Activated CD4-positive, alpha-beta T cell treated with anti-CD3 and anti-CD28 coated beads for 4 hours (primary cell): ENCODE data around the gene RPH3AL.
"Not testable (repeated sequence)": the region's sequence is repeated elsewhere in the genome, so short reads cannot be mapped to it uniquely, and the experiment has no call there.

Experiments used
- DNase-seq, 2 donors: peaks; one replicate each; pipeline ENCODE4 v3.0.0-alpha.2; 2020

Gene RPH3AL

GRCh38 chr17:234163-234993 lies 118.2 kb downstream of the RPH3AL start:
- DNase-seq: not testable (repeated sequence)

DNA sequence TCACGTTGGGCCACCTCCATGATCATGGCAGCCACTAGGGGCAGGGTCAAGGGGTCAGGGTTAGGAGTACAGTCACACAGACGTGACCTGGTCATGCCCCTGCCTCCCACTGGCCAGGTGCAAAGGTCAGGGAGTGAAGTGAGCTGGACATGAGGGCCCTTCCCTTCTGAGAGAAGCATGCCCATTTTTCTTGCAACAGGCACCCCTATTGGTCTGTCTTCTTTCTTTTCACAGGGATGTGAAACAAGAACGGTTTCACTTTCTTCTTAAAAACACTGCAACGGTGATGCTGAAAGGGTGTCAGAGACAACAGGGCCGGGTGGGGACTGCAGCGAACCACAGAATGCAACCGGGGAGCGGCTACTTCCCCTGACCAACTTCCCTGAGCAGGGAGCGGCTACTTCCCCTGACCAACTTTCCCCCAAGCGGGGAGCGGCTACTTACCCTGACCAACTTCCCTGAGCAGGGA lies 119.1 kb downstream of the RPH3AL start:
- DNase-seq: no peak

- no peak for DNase-seq
Measured at GRCh38 chr17:231966-232807, 120.4 kb downstream of the RPH3AL start.

- DNase-seq: no peak
Measured at GRCh38 chr17:231191-231965, 121.2 kb downstream of the RPH3AL start.

GRCh38 chr17:230395-230770 lies 122.2 kb downstream of the RPH3AL start:
- DNase-seq: no peak

DNA sequence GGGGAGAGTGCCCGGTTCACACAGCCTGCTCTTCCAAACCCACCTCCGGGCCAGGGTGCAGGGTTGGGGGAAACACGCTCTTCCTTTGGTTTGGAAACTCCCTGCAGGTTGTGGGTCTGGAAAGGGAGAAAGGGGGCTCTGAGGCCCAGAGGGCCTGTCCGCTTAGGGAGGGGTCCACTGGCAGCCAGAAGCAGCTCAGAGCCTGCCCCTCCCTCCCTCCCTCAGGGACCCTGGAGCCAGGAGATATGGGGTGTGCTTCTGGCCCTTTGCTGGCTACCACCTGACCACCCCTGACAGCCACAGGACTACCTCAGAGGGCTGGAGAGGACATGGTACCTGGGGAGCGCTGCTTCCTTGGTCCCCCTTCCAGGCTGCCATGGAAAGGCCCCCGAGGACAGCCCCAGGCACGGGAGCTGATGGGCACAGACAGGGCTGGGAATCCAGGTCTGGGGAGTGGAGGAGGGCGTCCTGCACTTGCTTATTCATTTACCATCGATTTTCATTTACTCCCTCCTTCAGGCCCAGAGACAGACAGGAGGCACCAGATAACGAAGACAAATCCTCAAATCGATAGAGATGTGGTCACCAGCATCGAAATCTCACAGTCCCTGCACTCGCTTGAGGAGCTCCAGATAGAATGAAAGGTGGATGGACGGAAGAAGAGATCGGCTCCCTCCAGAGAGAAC lies 122.8 kb downstream of the RPH3AL start:
- DNase-seq: no peak

- DNase-seq: no peak
Measured at GRCh38 chr17:228951-229708, 123.5 kb downstream of the RPH3AL start.

GRCh38 chr17:227946-228615 lies 124.5 kb downstream of the RPH3AL start:
- DNase-seq: no peak

GRCh38 chr17:227078-227945 lies 125.3 kb downstream of the RPH3AL start:
- DNase-seq: no peak

DNA sequence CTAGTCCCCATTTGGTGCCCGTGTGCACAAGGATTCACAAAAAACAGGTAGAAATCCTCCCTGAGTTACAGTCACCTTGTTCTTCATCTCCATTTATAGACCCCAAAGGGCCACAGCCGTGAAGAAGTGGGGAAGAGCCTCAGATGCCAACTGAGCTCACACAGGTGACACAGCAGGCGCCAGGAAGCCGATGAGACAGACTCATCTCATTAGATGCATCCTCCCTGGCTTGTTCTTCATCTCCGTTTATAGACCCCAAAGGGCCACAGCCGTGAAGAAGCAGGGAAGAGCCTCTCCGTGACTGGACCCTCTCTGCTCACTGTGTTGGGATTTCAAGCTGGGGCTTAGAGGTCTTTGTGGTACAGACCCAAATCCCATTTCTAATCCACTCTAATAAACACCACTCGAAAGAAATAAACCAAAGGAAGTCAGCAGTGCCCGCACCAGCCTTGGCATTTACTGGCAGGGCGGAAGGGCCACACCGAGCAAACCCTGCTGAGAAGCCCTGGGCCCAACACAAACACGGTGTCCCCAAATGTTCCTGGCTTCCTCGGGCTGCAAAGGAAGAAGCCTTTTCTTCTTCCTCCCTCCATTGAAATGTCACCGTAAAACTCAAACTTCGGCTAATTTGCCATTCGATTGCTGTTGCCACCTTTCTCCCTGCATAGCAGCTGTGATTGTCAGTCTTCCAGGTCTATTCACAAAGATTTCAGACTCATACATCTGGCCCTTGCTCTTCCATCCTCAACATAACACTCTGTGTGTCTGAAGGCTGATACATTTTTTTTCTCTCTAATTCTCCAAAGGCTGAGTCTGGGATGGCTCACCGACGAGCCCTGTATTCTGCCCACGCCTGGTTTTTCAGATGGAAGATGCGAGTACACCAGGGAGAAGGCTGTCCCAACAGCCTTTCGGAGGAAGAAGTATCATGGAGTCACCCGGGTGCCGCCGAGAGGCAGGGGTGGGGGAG lies 126.2 kb downstream of the RPH3AL start:
- DNase-seq: no peak

- no peak for DNase-seq
Measured at GRCh38 chr17:225551-225950, 127.1 kb downstream of the RPH3AL start.

GRCh38 chr17:224576-224975 lies 128.0 kb downstream of the RPH3AL start:
- not testable (repeated sequence) for DNase-seq

GRCh38 chr17:223723-224471 lies 128.7 kb downstream of the RPH3AL start:
- DNase-seq: no peak

DNA sequence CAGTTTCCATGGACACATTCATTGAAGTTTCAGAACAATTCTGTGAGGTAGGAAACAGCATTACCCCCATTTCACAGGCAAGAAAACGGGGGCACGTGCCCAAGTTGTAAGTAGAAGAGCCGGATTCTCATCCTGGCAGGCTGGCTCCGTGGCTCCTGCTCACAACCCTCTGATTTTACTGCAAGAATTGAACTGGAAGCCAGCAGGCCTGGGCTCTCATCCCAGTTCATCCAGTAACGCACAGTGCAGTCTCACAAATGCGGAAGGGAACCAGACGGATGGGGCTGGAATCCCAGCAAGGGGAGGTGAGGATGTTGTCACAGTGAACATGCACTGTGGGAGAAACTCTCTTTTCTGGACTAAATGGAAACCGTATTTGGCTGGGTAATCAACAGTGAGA lies 130.4 kb downstream of the RPH3AL start:
- no peak for DNase-seq

DNA sequence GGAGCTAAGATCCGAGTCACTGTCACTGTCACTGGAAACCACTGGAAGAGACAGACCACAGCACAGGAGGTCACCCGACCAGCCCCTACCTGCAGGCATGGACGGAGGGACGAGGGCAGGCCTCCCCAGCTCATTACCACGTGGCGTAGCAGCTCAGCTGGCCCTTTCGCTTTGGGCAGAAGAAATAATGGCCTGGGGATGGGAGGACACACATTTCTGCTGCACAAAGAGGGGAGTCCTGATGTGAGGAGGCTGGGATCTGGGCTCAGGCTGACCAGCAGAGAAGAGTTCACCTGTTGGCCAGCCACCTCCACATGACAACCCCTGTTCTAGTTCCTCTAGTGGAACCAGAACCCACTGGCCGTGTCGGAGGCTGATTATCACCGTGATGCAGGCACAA lies 132.9 kb downstream of the RPH3AL start:
- DNase-seq: no peak

GRCh38 chr17:218432-219110 lies 134.0 kb downstream of the RPH3AL start:
- no peak for DNase-seq

DNA sequence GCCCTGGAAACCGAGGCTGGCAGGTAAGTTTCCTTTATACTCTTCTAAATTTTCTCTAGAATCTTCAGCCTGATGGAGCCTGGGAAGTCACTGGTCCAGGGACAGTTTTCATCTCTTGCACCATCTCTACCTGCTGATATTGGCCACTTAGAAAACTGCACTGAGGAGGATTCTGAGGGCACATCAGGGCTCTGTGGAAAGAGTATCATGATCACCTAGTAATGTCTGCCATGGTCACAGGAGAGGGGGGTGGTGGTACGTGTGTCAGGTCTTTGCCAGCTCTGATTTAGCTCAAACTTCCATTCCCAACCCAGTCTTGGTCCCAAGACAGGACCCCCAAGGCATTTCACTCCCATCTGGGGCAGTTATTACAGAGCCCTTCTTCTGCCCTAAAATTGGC lies 136.0 kb downstream of the RPH3AL start:
- no peak for DNase-seq
